Nephron progenitor cell (in vitro differentiated cells): Measurements from ENCODE around the gene CSNK2A3.

Source experiments
- DNase-seq: peaks from one replicate; pipeline ENCODE4 v3.0.0; 2021
- H3K27ac Mint-ChIP-seq: 2 replicates; pipeline ENCODE4 v1.8.0; 2021; ENCODE audit warnings: mild to moderate bottlenecking, moderate library complexity, mixed read lengths
- H3K27me3 Mint-ChIP-seq: 2 replicates; pipeline ENCODE4 v1.8.0; 2021; ENCODE audit warnings: mild to moderate bottlenecking, low read depth, mixed read lengths; ENCODE audit not compliant: poor library complexity
- H3K36me3 Mint-ChIP-seq: 2 replicates; pipeline ENCODE4 v1.8.0; 2021; ENCODE audit warnings: low read depth, mixed read lengths
- H3K4me1 Mint-ChIP-seq: 2 replicates; pipeline ENCODE4 v1.8.0; 2021; ENCODE audit warnings: mixed read lengths
- H3K4me3 Mint-ChIP-seq: 2 replicates; pipeline ENCODE4 v1.8.0; 2021; ENCODE audit warnings: mild to moderate bottlenecking, moderate library complexity, mixed read lengths
- H3K9me3 Mint-ChIP-seq: 2 replicates; pipeline ENCODE4 v1.8.0; 2021; ENCODE audit warnings: mild to moderate bottlenecking, moderate library complexity, mixed read lengths
- TF ChIP-seq, protein P1 (sequence below): fragments of 200-600 bp; sonication (generic); IDR thresholded peaks from 2 replicates; pipeline ENCODE4 v1.5.0; 2021; ENCODE audit warnings: antibody characterized with exemption

Gene CSNK2A3

DNA sequence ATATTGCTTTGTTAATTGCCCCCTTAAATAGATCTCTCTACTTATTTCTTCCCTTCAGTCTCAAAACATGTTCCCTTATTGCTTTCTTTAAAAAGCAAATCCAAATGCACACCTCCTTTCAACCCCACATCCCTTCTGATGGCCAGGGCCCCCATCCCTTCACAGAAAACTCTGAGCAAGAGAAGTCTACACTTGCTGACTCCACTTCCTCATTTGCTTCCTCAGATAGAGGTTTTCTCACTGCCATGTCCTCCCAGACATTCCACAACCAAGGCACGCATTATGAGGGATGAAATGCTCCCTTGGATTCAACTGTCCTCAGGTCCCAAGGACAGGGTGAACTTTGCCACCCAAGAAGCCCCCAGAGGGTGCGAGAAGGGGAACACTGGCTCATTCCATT, 43.1 kb downstream of the CSNK2A3 start:
- no peak overlapping the region for H3K27ac Mint-ChIP-seq
- TF ChIP-seq, protein P1, sequence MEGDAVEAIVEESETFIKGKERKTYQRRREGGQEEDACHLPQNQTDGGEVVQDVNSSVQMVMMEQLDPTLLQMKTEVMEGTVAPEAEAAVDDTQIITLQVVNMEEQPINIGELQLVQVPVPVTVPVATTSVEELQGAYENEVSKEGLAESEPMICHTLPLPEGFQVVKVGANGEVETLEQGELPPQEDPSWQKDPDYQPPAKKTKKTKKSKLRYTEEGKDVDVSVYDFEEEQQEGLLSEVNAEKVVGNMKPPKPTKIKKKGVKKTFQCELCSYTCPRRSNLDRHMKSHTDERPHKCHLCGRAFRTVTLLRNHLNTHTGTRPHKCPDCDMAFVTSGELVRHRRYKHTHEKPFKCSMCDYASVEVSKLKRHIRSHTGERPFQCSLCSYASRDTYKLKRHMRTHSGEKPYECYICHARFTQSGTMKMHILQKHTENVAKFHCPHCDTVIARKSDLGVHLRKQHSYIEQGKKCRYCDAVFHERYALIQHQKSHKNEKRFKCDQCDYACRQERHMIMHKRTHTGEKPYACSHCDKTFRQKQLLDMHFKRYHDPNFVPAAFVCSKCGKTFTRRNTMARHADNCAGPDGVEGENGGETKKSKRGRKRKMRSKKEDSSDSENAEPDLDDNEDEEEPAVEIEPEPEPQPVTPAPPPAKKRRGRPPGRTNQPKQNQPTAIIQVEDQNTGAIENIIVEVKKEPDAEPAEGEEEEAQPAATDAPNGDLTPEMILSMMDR, result no peak
- H3K4me3 Mint-ChIP-seq, result no peak overlapping the region
- no peaks in the 10 kb centered on the region for H3K36me3 Mint-ChIP-seq
- peaks cover 5% of the 10 kb centered on the region for H3K27me3 Mint-ChIP-seq
- no peaks in the 10 kb centered on the region for H3K4me1 Mint-ChIP-seq
- H3K9me3 Mint-ChIP-seq, result no peaks in the 10 kb centered on the region
- no peak for DNase-seq

DNA sequence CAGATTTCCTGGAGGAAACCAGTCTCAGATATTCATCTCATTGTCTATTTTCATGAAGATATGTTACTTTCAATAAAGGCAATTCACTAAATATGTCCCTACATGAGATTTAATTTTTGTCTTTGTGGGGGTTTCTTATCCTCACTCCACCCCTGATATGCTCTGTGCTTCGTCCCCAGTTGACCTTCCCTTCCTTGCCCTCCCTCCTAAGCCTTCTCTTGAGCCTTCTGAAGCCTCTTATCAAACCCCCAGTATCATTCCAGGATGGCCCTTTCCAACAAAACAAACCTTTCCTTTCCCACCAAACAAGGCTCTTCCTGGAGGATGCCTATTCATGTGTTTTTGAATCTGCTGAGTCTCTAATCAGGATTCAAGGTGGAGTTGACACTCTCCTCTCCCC, 44.8 kb downstream of the CSNK2A3 start:
- no peak overlapping the region for H3K27ac Mint-ChIP-seq
- no peaks in the 10 kb centered on the region for H3K9me3 Mint-ChIP-seq
- H3K4me1 Mint-ChIP-seq, result peaks cover 9% of the 10 kb centered on the region
- TF ChIP-seq, protein P1, result no peak
- H3K4me3 Mint-ChIP-seq, result no peak overlapping the region
- H3K27me3 Mint-ChIP-seq, result peaks cover 8% of the 10 kb centered on the region
- DNase-seq, result no peak
- H3K36me3 Mint-ChIP-seq, result no peaks in the 10 kb centered on the region

DNA sequence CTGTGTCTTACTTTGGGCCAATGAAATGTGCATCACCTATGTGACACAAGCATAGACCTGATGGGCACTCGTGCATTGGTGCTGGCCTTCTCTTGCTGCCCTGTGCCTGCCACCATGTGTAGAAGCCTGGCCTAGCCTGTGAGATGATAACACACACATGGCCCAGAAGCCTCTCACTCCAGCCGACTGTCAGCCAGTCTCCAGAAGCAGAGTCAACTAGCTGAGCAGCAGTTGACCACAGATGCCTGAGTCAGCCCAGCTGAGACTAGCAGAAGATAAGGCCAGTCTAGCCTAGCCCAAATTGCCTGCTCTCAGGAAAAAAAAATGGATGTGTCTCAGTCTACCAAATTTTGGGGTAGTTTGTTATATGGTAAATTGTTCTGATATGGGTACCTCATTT, 46.2 kb downstream of the CSNK2A3 start:
- Mint-ChIP-seq H3K4me3 (no peak overlapping the region), H3K9me3 (no peaks in the 10 kb centered on the region), H3K27me3 (peaks cover 8% of the 10 kb centered on the region), H3K27ac (no peak overlapping the region), H3K4me1 (peaks cover 19% of the 10 kb centered on the region), H3K36me3 (no peaks in the 10 kb centered on the region)
- TF ChIP-seq, protein P1, result no peak
- no peak for DNase-seq

DNA sequence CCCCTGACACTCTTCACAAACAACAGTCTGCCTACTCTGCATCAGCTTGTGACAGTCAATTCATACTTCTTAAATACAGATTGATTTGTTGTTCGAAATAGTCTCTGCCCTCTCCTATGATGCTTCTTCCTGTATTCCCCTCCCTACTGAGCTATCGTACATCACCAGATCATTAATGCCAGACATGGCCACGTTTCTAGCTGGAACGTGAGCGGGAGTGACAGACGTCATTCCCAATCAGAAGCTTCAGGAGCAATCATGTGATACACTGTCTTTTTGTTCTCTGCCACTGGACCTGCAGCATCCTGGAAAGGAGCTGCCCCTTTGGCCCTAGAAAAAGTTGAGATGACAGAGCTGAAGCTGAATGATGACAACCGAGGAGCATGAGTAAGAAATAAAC, 48.5 kb downstream of the CSNK2A3 start:
- peaks cover 12% of the 10 kb centered on the region for H3K27me3 Mint-ChIP-seq
- H3K36me3 Mint-ChIP-seq, result no peaks in the 10 kb centered on the region
- TF ChIP-seq, protein P1, result no peak

DNA sequence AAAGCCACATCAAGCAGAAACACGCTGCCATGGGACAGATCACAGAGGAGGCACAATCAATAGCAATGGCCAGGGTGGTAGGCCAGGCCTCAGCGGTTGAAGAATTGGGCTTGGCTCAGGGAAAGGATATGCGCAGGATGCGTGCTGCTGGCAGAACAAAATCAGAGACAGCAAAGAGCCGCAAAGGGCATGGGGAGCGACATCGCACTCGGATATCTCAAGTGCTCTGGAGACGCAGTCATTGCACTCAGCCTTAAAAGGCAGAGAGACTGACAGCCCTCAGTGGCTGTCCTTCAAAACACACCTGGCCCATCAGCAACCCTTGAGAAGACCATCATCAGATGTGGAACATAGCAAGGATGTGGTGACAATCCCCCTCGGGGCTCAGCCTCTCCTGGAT, 50.5 kb downstream of the CSNK2A3 start:
- H3K27me3 Mint-ChIP-seq, result peaks cover 12% of the 10 kb centered on the region
- H3K4me1 Mint-ChIP-seq, result peaks cover 47% of the 10 kb centered on the region
- no peak overlapping the region for H3K27ac Mint-ChIP-seq
- TF ChIP-seq, protein P1, result no peak
- no peak for DNase-seq
- H3K4me3 Mint-ChIP-seq, result no peak overlapping the region
- H3K36me3 Mint-ChIP-seq, result no peaks in the 10 kb centered on the region
- no peaks in the 10 kb centered on the region for H3K9me3 Mint-ChIP-seq

More for the DNA sequence above, 48.5 kb downstream of the CSNK2A3 start:
- no peaks in the 10 kb centered on the region for H3K9me3 Mint-ChIP-seq
- H3K4me1 Mint-ChIP-seq, result peaks cover 41% of the 10 kb centered on the region
- H3K4me3 Mint-ChIP-seq, result no peak overlapping the region
- DNase-seq, result no peak
- H3K27ac Mint-ChIP-seq, result no peak overlapping the region
